MCF 10A (cell line): Measurements from ENCODE around the gene FKBP2. TPM values are rescaled to one million over a fixed set of nuclear protein-coding genes. Genes with fewer than 3 reads are reported as not detected.

Experiments used
- BruUV-seq: library from RNA; stranded (reverse); fragments of 400-500 nt; replicated peaks from 2 replicates; lab custom pipeline; 2021; lab: Mats Ljungman, UMichigan
- CTCF ChIA-PET: fragments of 300-600 bp; sonication (Branson Sonifier 250); formaldehyde crosslinking; extraction: SDS; loops from one replicate; lab custom pipeline; 2021; ENCODE audit warnings: antibody characterized with exemption, inconsistent platforms; lab: Yijun Ruan, JAX
- POLR2A ChIA-PET: fragments of 300-600, 350-650 bp; sonication (Branson Sonifier 250); formaldehyde crosslinking; extraction: SDS; loops from one replicate; lab custom pipeline; 2020; ENCODE audit warnings: antibody characterized with exemption, inconsistent platforms; lab: Yijun Ruan, JAX
- DNase-seq: peaks from one replicate; pipeline ENCODE4 v3.0.0-alpha.2; 2018; ENCODE audit not compliant: unreplicated experiment
- H3K27ac Mint-ChIP-seq: one replicate; pipeline ENCODE4 v1.8.0; 2022; ENCODE audit warnings: mild to moderate bottlenecking, low read depth, mixed read lengths; ENCODE audit not compliant: unreplicated experiment
- H3K27me3 Mint-ChIP-seq: one replicate; pipeline ENCODE4 v1.8.0; 2022; ENCODE audit warnings: mixed read lengths; ENCODE audit not compliant: insufficient read depth, unreplicated experiment
- H3K36me3 Mint-ChIP-seq: one replicate; pipeline ENCODE4 v1.8.0; 2022; ENCODE audit warnings: mild to moderate bottlenecking, moderate library complexity, mixed read lengths; ENCODE audit not compliant: insufficient read depth, unreplicated experiment
- H3K4me1 Mint-ChIP-seq: one replicate; pipeline ENCODE4 v1.8.0; 2022; ENCODE audit warnings: mixed read lengths; ENCODE audit not compliant: insufficient read depth, unreplicated experiment
- H3K4me3 Mint-ChIP-seq: one replicate; pipeline ENCODE4 v1.8.0; 2022; ENCODE audit warnings: mild to moderate bottlenecking, moderate library complexity, mixed read lengths; ENCODE audit not compliant: unreplicated experiment
- H3K9me3 Mint-ChIP-seq: one replicate; pipeline ENCODE4 v1.8.0; 2022; ENCODE audit warnings: mixed read lengths; ENCODE audit not compliant: unreplicated experiment
- intact Hi-C: fragments of 100-400 bp; cut with micrococcal nuclease; formaldehyde crosslinking; loops from 2 replicates; pipeline ENCODE4 v1.14.1; 2022
- total RNA-seq: library from RNA; stranded (reverse); gene quantifications from 2 replicates; pipeline ENCODE4 v1.2.3, GENCODE V29; 2022
- TF ChIP-seq, protein P1 (sequence below): fragments of 200-600 bp; IDR thresholded peaks from one replicate; pipeline ENCODE4 v1.8.0; 2022; ENCODE audit warnings: antibody characterized with exemption, mild to moderate bottlenecking; ENCODE audit not compliant: unreplicated experiment

Gene FKBP2
- total RNA-seq, 1 experiment from 2014 or later, result 86.0 TPM

DNA sequence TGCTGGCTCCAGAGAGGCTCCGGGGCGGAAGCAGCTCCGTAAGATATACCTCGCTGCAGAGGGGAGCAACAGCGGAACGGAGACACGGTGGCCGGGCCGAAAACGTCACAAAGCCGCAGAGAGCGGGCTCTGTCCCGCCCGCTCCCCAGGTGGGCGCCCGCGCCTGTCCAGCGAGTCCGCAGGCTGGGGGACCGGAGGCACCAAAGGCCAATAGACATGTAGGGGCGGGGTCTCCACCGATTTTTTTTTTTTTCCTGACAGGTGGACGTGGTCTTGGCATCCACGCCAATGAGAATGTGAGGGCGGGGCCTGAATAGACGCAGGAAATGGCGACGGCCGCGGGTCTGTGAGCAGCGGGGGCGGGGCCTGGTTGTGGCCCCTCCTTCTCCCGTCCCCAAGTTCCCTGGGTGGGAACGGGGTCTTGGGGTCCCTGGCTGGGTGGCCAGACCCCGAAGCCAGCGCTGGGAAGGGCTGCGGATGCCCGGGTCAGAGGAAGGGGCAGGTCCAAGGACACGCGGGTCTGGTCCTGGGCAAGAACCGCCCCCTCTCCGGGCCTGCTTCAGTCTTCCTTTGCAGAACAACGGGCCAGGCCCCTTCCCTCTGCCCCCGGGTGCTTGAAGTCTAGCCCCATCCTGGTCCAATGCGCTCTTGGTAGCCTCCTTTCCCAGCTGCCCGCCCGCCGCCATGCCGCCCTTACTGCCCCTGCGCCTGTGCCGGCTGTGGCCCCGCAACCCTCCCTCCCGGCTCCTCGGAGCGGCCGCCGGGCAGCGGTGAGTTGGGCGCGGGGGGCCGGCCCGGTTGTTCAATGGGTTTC lies 10.5 kb upstream of the FKBP2 start, which contains the start of gene DNAJC4:
Gene DNAJC4 (plus strand): TSS at position 378 of the 814 bp plus-strand sequence. CDS start 307 bp downstream, at position 685.
- intact Hi-C loops, result no loop called here
- Mint-ChIP-seq H3K9me3 (no peaks in the 10 kb centered on the region), H3K4me1 (peaks cover 14% of the 10 kb centered on the region), H3K36me3 (peaks cover 10% of the 10 kb centered on the region), H3K4me3 (peak within 1 kb of the TSS; percentile 77), H3K27ac (peak within 1 kb of the TSS; percentile 78), H3K27me3 (no peaks in the 10 kb centered on the region)
- DNase-seq, result peak; percentile 95
- BruUV-seq, result no TSS peak
- POLR2A ChIA-PET, result interaction anchor here (0.6 to 11.9 kb wide), 4 partner anchors 13 to 1374 kb away, joined by 3 to 122 read pairs (median 3); partner anchors contain the start of genes FKBP2, PPP1R14B, PRDX5 and TRMT112
- TF ChIP-seq, protein P1, sequence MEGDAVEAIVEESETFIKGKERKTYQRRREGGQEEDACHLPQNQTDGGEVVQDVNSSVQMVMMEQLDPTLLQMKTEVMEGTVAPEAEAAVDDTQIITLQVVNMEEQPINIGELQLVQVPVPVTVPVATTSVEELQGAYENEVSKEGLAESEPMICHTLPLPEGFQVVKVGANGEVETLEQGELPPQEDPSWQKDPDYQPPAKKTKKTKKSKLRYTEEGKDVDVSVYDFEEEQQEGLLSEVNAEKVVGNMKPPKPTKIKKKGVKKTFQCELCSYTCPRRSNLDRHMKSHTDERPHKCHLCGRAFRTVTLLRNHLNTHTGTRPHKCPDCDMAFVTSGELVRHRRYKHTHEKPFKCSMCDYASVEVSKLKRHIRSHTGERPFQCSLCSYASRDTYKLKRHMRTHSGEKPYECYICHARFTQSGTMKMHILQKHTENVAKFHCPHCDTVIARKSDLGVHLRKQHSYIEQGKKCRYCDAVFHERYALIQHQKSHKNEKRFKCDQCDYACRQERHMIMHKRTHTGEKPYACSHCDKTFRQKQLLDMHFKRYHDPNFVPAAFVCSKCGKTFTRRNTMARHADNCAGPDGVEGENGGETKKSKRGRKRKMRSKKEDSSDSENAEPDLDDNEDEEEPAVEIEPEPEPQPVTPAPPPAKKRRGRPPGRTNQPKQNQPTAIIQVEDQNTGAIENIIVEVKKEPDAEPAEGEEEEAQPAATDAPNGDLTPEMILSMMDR, result no peak
- CTCF ChIA-PET, result interaction anchor here (0.6 to 1.0 kb wide), 3 partner anchors 73 to 254 kb away, joined by 3 to 5 read pairs (median 4); no protein-coding TSS in a partner anchor

DNA sequence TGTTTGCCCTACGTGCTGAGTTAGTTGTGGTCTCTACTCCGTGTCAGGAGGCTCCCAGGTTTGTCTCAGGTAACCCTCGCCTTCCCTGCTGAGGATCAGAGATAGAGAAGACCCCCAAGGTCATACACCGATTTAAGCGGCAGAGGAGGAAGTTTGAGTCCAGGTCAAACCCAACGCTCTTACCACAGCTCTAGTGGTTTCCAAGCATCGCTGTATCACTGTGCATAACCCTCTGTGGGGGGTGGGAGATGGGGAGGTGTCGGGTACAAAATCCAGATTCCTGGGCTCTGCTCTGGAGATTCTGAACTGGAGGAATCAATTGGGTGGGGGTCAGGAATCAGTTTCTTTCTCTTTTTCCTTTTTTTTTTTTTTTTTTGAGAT lies 9.9 kb upstream of the FKBP2 start:
- Mint-ChIP-seq H3K4me1 (peaks cover 17% of the 10 kb centered on the region), H3K4me3 (peak overlapping the region; percentile 77), H3K9me3 (no peaks in the 10 kb centered on the region), H3K36me3 (peaks cover 5% of the 10 kb centered on the region), H3K27ac (peak overlapping the region; percentile 78), H3K27me3 (no peaks in the 10 kb centered on the region)
- no TSS peak for BruUV-seq
- TF ChIP-seq, protein P1, result no peak
- ChIA-PET CTCF (interaction anchor here (0.6 to 1.2 kb wide), 2 partner anchors 74 to 124 kb away, joined by 3 to 4 read pairs; no protein-coding TSS in a partner anchor), POLR2A (interaction anchor here (0.9 to 11.9 kb wide), 3 partner anchors 13 to 87 kb away, joined by 3 to 122 read pairs (median 3); partner anchors contain the start of genes FKBP2, PLCB3, PPP1R14B and PRDX5)
- intact Hi-C loops, result no loop called here
- no peak for DNase-seq

DNA sequence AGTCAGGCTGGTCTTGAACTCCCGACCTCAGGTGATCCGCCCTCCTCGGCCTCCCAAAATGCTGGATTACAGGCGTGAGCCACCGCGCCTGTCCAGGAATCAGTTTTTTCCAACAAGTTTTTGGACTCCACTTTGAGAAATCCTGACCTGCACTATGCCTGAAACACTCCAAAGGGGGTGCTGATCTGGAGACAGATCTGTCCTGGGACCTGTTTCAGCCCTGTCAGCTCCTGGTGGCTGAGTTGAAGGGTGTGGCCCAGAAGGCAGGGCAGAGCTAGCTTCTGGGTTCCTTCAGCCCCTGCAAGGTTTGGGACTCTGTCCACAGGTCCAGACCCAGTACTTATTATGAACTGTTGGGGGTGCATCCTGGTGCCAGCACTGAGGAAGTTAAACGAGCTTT lies 9.3 kb upstream of the FKBP2 start:
- DNase-seq, result no peak
- CTCF ChIA-PET, result interaction anchor here (1.2 kb wide), 1 partner anchor 73 kb away, joined by 3 read pairs; no protein-coding TSS in a partner anchor
- intact Hi-C loops, result no loop called here
- Mint-ChIP-seq H3K4me1 (peaks cover 17% of the 10 kb centered on the region), H3K9me3 (no peaks in the 10 kb centered on the region), H3K27me3 (no peaks in the 10 kb centered on the region), H3K4me3 (peak overlapping the region; percentile 77), H3K36me3 (peaks cover 5% of the 10 kb centered on the region), H3K27ac (no peak overlapping the region)
- POLR2A ChIA-PET, result interaction anchor here (0.7 to 11.9 kb wide), 6 partner anchors 12 to 257 kb away, joined by 3 to 122 read pairs (median 3); partner anchors contain the start of genes COX8A, FKBP2, PLCB3 and PPP1R14B
- BruUV-seq, result no TSS peak
- TF ChIP-seq, protein P1, result no peak
